Measurements from ENCODE around the gene PSMD6. TPM values are rescaled to one million over a fixed set of nuclear protein-coding genes. Genes with fewer than 3 reads are reported as not detected.
A peak's percentile ranks its signal among the peaks of the same experiment; 100 is the strongest.

The PSMD6 gene
- total RNA-seq, 2 experiments from 2014 or later: 67.2 to 70.1 TPM

DNA sequence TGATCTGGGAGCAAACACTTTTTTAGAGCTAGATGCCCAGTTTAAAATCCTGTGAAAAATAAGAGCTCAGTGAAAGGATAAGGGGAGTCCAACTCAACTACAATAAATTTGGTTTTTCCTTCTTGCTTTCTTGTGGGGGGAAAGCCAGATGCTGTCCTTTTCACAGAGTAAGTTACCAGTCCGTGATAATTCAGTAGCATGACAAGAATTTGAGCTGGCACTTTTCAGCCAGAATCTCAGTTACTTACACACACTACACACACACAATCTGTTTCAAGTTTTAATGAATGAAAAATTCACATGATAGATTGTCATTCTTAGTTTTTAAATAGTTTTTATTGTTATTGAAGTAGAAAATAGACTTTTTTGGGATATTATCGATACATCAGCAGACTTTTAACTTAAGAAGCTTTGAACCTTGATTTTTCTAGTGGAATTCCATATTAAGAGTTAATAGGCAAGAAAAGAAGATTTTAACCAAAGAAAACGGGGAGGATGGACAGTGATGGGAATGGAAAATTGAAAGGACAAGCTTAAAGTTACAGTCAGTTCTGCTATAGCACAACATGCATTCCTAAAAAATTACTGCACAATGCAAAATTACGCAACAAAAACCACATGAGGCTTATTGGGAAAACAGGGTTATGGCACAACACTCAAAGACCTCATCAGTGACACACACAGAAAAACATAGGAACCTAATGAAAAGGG lies 47.0 kb downstream of the PSMD6 start:
- POLR2A ChIA-PET: interaction anchor here (5.8 kb wide), 1 partner anchor 8 kb away, joined by 56 read pairs; no protein-coding TSS in a partner anchor
- DNase-seq (no peak), ATAC-seq (ENCODE audit: low read depth) (no peak)
- Mint-ChIP-seq H3K9me3 (no peaks in the 10 kb centered on the region), H3K4me3 (no peak overlapping the region), H3K36me3 (peaks cover 34% of the 10 kb centered on the region), H3K27me3 (no peaks in the 10 kb centered on the region), H3K27ac (peak overlapping the region; percentile 64), H3K4me1 (peaks cover 69% of the 10 kb centered on the region)

DNA sequence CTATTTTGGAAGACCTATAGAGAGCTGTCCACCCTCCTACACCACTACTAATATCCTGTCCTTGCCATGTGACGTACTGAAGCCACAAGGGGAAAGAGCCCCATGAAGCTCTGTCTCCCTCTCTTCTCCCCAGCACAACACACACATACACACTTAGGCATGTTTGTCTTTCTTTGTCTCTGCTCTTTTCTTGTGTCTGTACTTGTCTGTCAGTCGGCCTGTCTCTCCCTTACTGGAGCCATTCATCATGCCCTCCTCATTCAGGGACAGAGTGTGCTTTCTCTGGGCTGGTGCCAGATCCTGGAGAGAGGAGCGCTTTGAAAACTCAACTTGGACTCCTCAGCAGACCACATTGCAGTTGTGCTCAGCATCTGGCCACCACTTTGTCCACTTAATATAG lies 47.6 kb downstream of the PSMD6 start:
- H3K27ac Mint-ChIP-seq: peak overlapping the region; percentile 7
- no peaks in the 10 kb centered on the region for H3K9me3 Mint-ChIP-seq
- H3K4me1 Mint-ChIP-seq: peaks cover 72% of the 10 kb centered on the region
- H3K4me3 Mint-ChIP-seq: no peak overlapping the region
- H3K27me3 Mint-ChIP-seq: no peaks in the 10 kb centered on the region
- ATAC-seq (ENCODE audit: low read depth): no peak
- peaks cover 37% of the 10 kb centered on the region for H3K36me3 Mint-ChIP-seq
- POLR2A ChIA-PET: interaction anchor here (5.8 kb wide), 1 partner anchor 7 kb away, joined by 56 read pairs; no protein-coding TSS in a partner anchor
- DNase-seq: no peak

DNA sequence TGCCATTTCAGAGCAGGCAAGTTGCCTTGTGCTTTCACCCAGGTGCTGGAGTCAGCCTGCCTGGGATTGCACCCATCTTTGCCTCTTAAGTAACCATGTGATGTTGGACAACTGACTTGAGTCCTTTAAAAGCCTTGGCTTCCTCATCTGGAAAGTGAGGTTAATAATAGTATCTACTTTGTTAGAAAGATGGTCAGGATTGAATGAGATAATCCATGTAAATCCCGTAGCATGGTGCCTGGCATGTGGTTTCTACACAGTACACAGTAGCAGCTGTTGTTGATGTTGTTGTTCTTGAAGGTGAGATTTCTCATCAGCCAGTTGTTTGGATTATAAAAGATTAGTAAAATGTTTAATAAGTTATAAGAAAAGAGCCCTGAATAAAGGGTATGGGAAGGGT lies 48.8 kb downstream of the PSMD6 start:
- Mint-ChIP-seq H3K4me1 (peaks cover 75% of the 10 kb centered on the region), H3K27me3 (no peaks in the 10 kb centered on the region), H3K27ac (no peak overlapping the region), H3K9me3 (no peaks in the 10 kb centered on the region), H3K36me3 (peaks cover 32% of the 10 kb centered on the region), H3K4me3 (no peak overlapping the region)
- POLR2A ChIA-PET: no interaction called here
- DNase-seq (no peak), ATAC-seq (ENCODE audit: low read depth) (no peak)

GRCh38 chr3:63973406-63973805 lies 49.9 kb downstream of the PSMD6 start:
- H3K36me3 Mint-ChIP-seq: peaks cover 30% of the 10 kb centered on the region
- no peaks in the 10 kb centered on the region for H3K9me3 Mint-ChIP-seq
- H3K4me3 Mint-ChIP-seq: no peak overlapping the region
- no peaks in the 10 kb centered on the region for H3K27me3 Mint-ChIP-seq
- POLR2A ChIA-PET: no interaction called here
- H3K4me1 Mint-ChIP-seq: peaks cover 72% of the 10 kb centered on the region
- no peak for ATAC-seq (ENCODE audit: low read depth)
- peak overlapping the region; percentile 50 for H3K27ac Mint-ChIP-seq
- no peak for DNase-seq

- Mint-ChIP-seq H3K4me1 (peaks cover 69% of the 10 kb centered on the region), H3K36me3 (peaks cover 30% of the 10 kb centered on the region), H3K27me3 (no peaks in the 10 kb centered on the region), H3K9me3 (no peaks in the 10 kb centered on the region), H3K27ac (peak overlapping the region; percentile 80), H3K4me3 (no peak overlapping the region)
- no peak for ATAC-seq (ENCODE audit: low read depth)
- DNase-seq: no peak
- POLR2A ChIA-PET: interaction anchor here (1.1 kb wide), 1 partner anchor 10 kb away, joined by 3 read pairs; no protein-coding TSS in a partner anchor
Observed at GRCh38 chr3:63972987-63973386, 50.3 kb downstream of the PSMD6 start.

GRCh38 chr3:63972196-63972595 lies 51.1 kb downstream of the PSMD6 start:
- Mint-ChIP-seq H3K27me3 (no peaks in the 10 kb centered on the region), H3K9me3 (no peaks in the 10 kb centered on the region), H3K36me3 (peaks cover 28% of the 10 kb centered on the region), H3K27ac (peak overlapping the region; percentile 80), H3K4me3 (peak overlapping the region; percentile 54), H3K4me1 (peaks cover 64% of the 10 kb centered on the region)
- POLR2A ChIA-PET: interaction anchor here (1.1 kb wide), 1 partner anchor 11 kb away, joined by 3 read pairs; no protein-coding TSS in a partner anchor
- DNase-seq (no peak), ATAC-seq (ENCODE audit: low read depth) (no peak)

DNA sequence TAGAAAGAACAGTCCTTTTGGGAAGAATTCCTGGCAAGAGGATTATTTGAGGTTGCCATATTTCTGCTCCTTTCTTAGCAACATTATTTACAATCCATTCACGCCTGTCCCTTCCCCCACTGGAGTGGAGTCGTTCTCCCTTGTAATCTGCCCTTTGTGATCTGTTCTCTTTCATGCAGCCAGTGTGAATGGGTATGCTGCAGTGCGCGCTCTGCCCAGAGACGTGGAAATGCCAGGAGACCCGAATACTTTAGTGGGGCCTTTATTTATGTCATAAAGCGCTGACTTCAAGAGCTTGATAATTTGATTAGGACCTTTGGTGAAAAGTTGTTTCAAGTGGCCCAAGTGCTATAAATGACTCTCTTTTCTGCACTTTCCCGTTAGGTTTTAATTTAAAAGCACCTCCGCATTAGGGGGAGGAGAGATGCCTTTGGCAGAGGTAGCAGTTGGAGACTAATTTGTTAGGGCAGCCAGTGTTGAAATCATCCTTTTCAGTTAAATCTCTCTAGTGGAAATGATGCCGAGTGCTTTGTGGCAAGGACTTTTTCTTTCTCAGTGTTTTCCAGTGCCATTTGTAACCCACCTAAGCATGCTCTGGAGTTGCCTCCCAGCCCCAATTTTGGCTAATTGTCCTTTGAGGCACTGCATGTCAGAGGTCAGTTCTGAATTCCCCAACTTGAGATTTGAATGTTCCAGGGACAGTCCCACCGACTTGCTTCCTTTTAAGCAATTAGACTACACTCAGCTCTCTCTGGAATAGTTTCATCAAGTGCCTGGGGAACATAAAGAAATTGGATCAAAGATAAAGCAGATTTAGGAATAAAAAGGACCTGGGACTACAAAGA lies 52.4 kb downstream of the PSMD6 start:
- Mint-ChIP-seq H3K36me3 (peaks cover 24% of the 10 kb centered on the region), H3K27ac (peak overlapping the region; percentile 96), H3K4me3 (peak overlapping the region; percentile 83), H3K9me3 (no peaks in the 10 kb centered on the region), H3K4me1 (peaks cover 63% of the 10 kb centered on the region), H3K27me3 (no peaks in the 10 kb centered on the region)
- POLR2A ChIA-PET: interaction anchor here (6.1 kb wide), 1 partner anchor 8 kb away, joined by 56 read pairs; no protein-coding TSS in a partner anchor
- no peak for ATAC-seq (ENCODE audit: low read depth)
- no peak for DNase-seq

- Mint-ChIP-seq H3K4me3 (peak overlapping the region; percentile 83), H3K27ac (peak overlapping the region; percentile 96), H3K36me3 (peaks cover 20% of the 10 kb centered on the region), H3K27me3 (no peaks in the 10 kb centered on the region), H3K9me3 (no peaks in the 10 kb centered on the region), H3K4me1 (peaks cover 62% of the 10 kb centered on the region)
- ATAC-seq (ENCODE audit: low read depth) (no peak), DNase-seq (no peak)
- POLR2A ChIA-PET: interaction anchor here (1.2 to 6.1 kb wide), 3 partner anchors 9 to 53 kb away, joined by 3 to 56 read pairs (median 11); partner anchors contain the start of gene PSMD6
Observed at GRCh38 chr3:63969876-63970275, 53.4 kb downstream of the PSMD6 start.

DNA sequence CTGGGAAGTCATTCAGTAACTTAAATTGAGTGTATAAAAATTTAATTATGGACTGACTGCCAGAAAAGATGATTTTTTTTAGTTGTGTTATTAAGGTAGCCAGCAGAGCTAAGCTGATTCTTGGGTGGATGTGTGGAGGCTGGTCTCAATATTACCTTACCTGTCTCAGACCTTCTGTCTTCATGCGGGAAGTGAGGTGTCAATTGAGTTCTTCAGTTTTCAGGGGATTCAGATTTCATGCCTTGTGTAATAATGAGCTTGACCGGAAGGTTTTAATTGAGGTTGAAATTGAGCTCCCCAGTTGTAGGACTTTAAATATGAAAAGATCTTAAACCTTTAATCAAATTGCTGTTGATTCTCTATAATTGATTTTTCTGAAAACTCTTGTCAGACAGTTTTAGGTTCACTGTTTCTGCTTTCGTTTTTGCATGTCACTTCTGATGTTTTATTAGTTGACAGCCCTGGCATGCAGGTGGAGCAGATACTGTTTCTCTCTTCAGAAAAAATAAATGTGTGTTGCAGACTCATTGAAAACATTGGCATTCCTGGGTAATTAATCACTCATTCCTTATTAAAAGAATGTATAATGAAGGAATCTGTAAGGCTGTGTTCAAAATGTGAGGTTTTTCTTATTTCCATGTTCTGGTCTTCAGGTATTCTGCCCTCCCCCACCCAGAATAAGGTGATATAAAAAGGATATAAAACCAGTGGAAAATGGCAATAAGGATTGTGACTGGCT lies 54.5 kb downstream of the PSMD6 start:
- H3K9me3 Mint-ChIP-seq: no peaks in the 10 kb centered on the region

DNA sequence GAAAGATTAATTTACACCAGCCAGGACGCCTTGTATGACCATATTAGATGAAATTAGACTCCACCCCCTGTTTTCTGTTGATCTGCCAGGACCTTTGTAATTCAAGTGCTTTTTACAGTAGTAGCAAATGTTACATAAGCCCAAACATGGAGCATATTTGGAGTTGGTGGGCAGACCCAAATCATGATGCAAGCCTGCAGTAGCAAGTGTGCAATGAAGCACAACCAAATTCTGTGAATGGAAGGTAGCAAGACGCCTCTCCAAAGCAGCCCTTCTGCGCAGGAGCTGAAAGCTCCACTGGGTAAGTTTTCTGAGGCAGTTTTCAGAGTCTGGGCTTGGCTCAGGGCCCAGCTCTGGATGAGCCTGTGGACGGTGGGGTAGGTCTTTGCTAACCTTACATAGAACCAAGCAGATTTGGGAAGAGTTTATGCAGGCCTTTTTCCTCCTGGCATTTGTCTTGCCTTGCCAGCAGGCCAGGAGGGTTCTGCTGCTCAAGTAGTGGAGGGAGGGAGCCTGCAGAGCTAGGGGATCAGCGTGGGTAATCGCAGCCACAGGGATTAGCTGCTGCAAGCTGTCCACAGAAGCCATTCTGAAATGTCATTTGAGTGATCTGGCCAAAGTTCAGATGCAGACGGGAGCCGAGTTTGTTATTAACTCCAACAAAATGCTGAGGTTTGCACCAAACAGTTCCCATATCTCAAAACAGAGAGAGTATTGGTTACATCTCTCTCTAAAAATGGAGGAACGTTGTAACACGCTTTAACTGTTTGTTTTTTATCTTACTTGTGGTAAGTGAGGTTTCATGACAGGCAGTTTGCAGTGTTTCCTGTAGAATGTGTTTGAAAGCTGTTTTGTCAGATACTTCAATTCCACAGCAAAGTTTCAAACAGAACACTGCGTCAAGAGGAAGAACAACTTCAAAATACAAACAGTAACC lies 55.4 kb downstream of the PSMD6 start:
- peak overlapping the region; percentile 96 for H3K27ac Mint-ChIP-seq
- no peaks in the 10 kb centered on the region for H3K9me3 Mint-ChIP-seq
- DNase-seq: peak; percentile 60
- H3K4me1 Mint-ChIP-seq: peaks cover 60% of the 10 kb centered on the region
- peaks cover 12% of the 10 kb centered on the region for H3K36me3 Mint-ChIP-seq
- POLR2A ChIA-PET: interaction anchor here (0.5 to 6.1 kb wide), 10 partner anchors 11 to 56 kb away, joined by 3 to 56 read pairs (median 5); partner anchors contain the start of genes PSMD6 and SCAANT1
- no peaks in the 10 kb centered on the region for H3K27me3 Mint-ChIP-seq
- ATAC-seq (ENCODE audit: low read depth): peak; percentile 62
- H3K4me3 Mint-ChIP-seq: peak overlapping the region; percentile 83

More for the DNA sequence above, 54.5 kb downstream of the PSMD6 start:
- peaks cover 60% of the 10 kb centered on the region for H3K4me1 Mint-ChIP-seq
- POLR2A ChIA-PET: interaction anchor here (0.7 to 6.1 kb wide), 10 partner anchors 10 to 57 kb away, joined by 3 to 56 read pairs (median 6); partner anchors contain the start of genes PSMD6 and SCAANT1
- peak overlapping the region; percentile 96 for H3K27ac Mint-ChIP-seq
- peak overlapping the region; percentile 83 for H3K4me3 Mint-ChIP-seq
- DNase-seq (no peak), ATAC-seq (ENCODE audit: low read depth) (peak; percentile 41)
- no peaks in the 10 kb centered on the region for H3K27me3 Mint-ChIP-seq
- peaks cover 13% of the 10 kb centered on the region for H3K36me3 Mint-ChIP-seq

DNA sequence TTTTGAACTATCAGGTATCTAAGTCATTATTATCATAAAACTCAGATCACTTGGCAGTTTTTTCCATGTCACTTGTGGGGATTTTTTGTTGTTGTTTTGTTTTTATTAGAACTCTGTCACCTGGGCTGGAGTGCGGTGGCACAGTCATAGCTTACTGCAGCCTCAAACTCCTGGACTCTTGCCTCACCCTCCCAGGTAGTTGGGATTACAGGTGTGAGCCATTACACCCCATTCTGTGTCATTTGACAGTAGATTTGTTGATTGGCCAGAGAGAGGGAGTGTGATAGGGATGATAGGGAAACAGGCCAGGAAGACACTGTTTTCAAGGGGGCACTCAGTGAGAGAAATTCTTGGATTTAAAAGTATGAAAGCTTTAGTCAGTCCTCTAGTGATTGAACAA lies 56.4 kb downstream of the PSMD6 start:
- Mint-ChIP-seq H3K9me3 (no peaks in the 10 kb centered on the region), H3K27ac (peak overlapping the region; percentile 96), H3K4me3 (peak overlapping the region; percentile 83), H3K4me1 (peaks cover 51% of the 10 kb centered on the region), H3K36me3 (peaks cover 9% of the 10 kb centered on the region), H3K27me3 (no peaks in the 10 kb centered on the region)
- no peak for ATAC-seq (ENCODE audit: low read depth)
- DNase-seq: no peak
- POLR2A ChIA-PET: interaction anchor here (1.0 to 6.1 kb wide), 5 partner anchors 12 to 56 kb away, joined by 4 to 56 read pairs (median 7); partner anchors contain the start of gene PSMD6

GRCh38 chr3:63966007-63966406 lies 57.3 kb downstream of the PSMD6 start:
- Mint-ChIP-seq H3K27me3 (no peaks in the 10 kb centered on the region), H3K4me3 (no peak overlapping the region), H3K36me3 (peaks cover 7% of the 10 kb centered on the region), H3K4me1 (peaks cover 46% of the 10 kb centered on the region), H3K27ac (no peak overlapping the region), H3K9me3 (no peaks in the 10 kb centered on the region)
- POLR2A ChIA-PET: interaction anchor here (1.3 to 6.1 kb wide), 2 partner anchors 13 to 15 kb away, joined by 4 to 56 read pairs; no protein-coding TSS in a partner anchor
- no peak for DNase-seq
- ATAC-seq (ENCODE audit: low read depth): no peak

Data from activated naive CD8-positive, alpha-beta T cell treated with anti-CD3 and anti-CD28 coated beads, Interleukin-2, amount 10 ng/mL, durations not matched to agents 7 days and 5 days (primary cell).